ENCODE data around the gene SHISA9. TPM values are rescaled to one million over a fixed set of nuclear protein-coding genes. Genes with fewer than 3 reads are reported as not detected.

The SHISA9 gene
- total and polyA plus RNA-seq, 2 of the 4 experiments (the other 2 are of a cell fraction), result under 0.01 TPM; not detected in 1

- 0% methylated on average over 1 of the region's 3 CpGs; no CpG with 5 or more reads in 1 of the 2 experiments for WGBS, 2 experiments (ENCODE audit: extremely low coverage in 2 of 2, insufficient read length in 1 of 2)
- Histone ChIP-seq H2BK120ac (ENCODE audit: low read depth, low read length) (no peak overlapping the region), H3K9me1 (ENCODE audit: insufficient read depth, low read length) (no peaks in the 10 kb centered on the region), H3K27me3 (ENCODE audit: control insufficient read depth, insufficient read depth, low read length) (no peaks in the 10 kb centered on the region), H4K5ac (ENCODE audit: low read depth, low read length) (no peak overlapping the region), H3K79me1 (ENCODE audit: low read depth in 1 of 2, low read length in 2 of 2) (no peaks in the 10 kb centered on the region), H4K20me1 (ENCODE audit: insufficient read depth, low read length) (no peaks in the 10 kb centered on the region), H2BK20ac (ENCODE audit: low read depth, low read length) (no peak overlapping the region), H3K4me1 (ENCODE audit: control insufficient read depth, insufficient read depth, low read length) (no peaks in the 10 kb centered on the region), H2AFZ (replicated peaks; ENCODE audit: low read length, poor library complexity) (no peak overlapping the region), H3K36me3 (ENCODE audit: control insufficient read depth, insufficient read depth, low read length) (no peaks in the 10 kb centered on the region), H3K27ac (ENCODE audit: insufficient read depth, low read length) (no peak overlapping the region), H3K23ac (ENCODE audit: low read depth, low read length) (no peak overlapping the region), H2BK15ac (ENCODE audit: low read depth, low read length) (no peak overlapping the region), H3K18ac (ENCODE audit: low read depth, low read length) (no peak overlapping the region), H2BK5ac (ENCODE audit: low read depth, low read length, poor library complexity, severe bottlenecking) (no peak overlapping the region), H3K9ac (ENCODE audit: low read depth, low read length) (no peak overlapping the region), H3K9me3 (ENCODE audit: control insufficient read depth, insufficient read depth, low read length) (peaks cover 13% of the 10 kb centered on the region), H2AK9ac (replicated peaks; ENCODE audit: low read depth, low read length, poor library complexity) (no peak overlapping the region), H3K56ac (ENCODE audit: extremely low read depth, insufficient read depth, low read length) (no peak overlapping the region), H4K91ac (ENCODE audit: insufficient read depth, low read depth, low read length) (no peak overlapping the region), H4K8ac (ENCODE audit: low read depth in 2 of 2, low read length in 2 of 2) (no peak overlapping the region), H3K4ac (ENCODE audit: low read depth, low read length) (no peak overlapping the region), H3K4me2 (ENCODE audit: low read depth, low read length) (no peak overlapping the region), H3K14ac (replicated peaks; ENCODE audit: low read depth, low read length) (no peak overlapping the region), H2AK5ac (ENCODE audit: low read depth, low read length) (no peak overlapping the region), H3K4me3 (ENCODE audit: insufficient read depth, low read depth, low read length) (no peak overlapping the region)
- no peak for TF ChIP-seq CHD1 (IDR thresholded peaks at IDR 0.05; ENCODE audit: low read depth, low read length)
- TF ChIP-seq POLR2A (IDR thresholded peaks at IDR 0.05; ENCODE audit: low read depth, low read length), result no peak
- no peak for TF ChIP-seq SMC3 (IDR thresholded peaks at IDR 0.05; ENCODE audit: low read depth, low read length)
- no peak for TF ChIP-seq RFX5 (IDR thresholded peaks at IDR 0.05; ENCODE audit: low read depth, low read length)
- no peak for TF ChIP-seq MAZ (IDR thresholded peaks at IDR 0.05; ENCODE audit: borderline replicate concordance, low read depth, low read length)
- no peak for TF ChIP-seq NFE2L2 (IDR thresholded peaks at IDR 0.05; ENCODE audit: low read depth, low read length)
- TF ChIP-seq RAD21 (IDR thresholded peaks at IDR 0.05; ENCODE audit: low read length), result no peak
- no peak for TF ChIP-seq ELK1 (IDR thresholded peaks at IDR 0.05; ENCODE audit: borderline replicate concordance, low read depth, low read length)
- no peak for TF ChIP-seq FOS (IDR thresholded peaks at IDR 0.05; ENCODE audit: low read depth, low read length)
- no peak for TF ChIP-seq USF2 (IDR thresholded peaks at IDR 0.05; ENCODE audit: low read depth, low read length)
- no peak for TF ChIP-seq MXI1 (IDR thresholded peaks at IDR 0.05; ENCODE audit: borderline replicate concordance, low read depth, low read length)
- TF ChIP-seq BHLHE40 (IDR thresholded peaks at IDR 0.05; ENCODE audit: low read depth, low read length), result no peak
- TF ChIP-seq CTCF (conservative IDR thresholded peaks at IDR 0.05; ENCODE audit: low read depth, low read length), result no peak
- TF ChIP-seq RCOR1 (IDR thresholded peaks at IDR 0.05; ENCODE audit: insufficient replicate concordance, low read length), result no peak
- no peak for TF ChIP-seq MAFK (IDR thresholded peaks at IDR 0.05; ENCODE audit: low read depth, low read length)
- no peak for TF ChIP-seq CEBPB (IDR thresholded peaks at IDR 0.05; ENCODE audit: low read depth, low read length)
- ChIA-PET CTCF (no interaction called here), POLR2A (ENCODE audit: unreplicated experiment) (no interaction called here)
- no peak for ATAC-seq (ENCODE audit: low read depth)
- no TSS peak for BruUV-seq (replicated peaks)
- intact Hi-C loops (cut with micrococcal nuclease) (no loop called here), dilution Hi-C loops (cut with HindIII; ENCODE audit: low sequenced_read_pairs, unreplicated experiment) (no loop called here), in situ Hi-C loops (cut with MboI; ENCODE audit: low sequenced_read_pairs) (no loop called here)
- no peak for DNase-seq
These were observed 34.3 kb upstream of the SHISA9 start for GRCh38 chr16:12866981-12867551.
